Hepatocyte (in vitro differentiated cells): ENCODE measurements around the gene EIF4EBP3.

ENCODE experiments used
- EZH2 ChIP-seq: fragments of 200-600 bp; sonication (generic); IDR thresholded peaks from 2 replicates; pipeline ENCODE4 v1.6.1; 2016; ENCODE audit warnings: antibody characterized with exemption, mild to moderate bottlenecking, borderline replicate concordance
- TF ChIP-seq, protein P1 (sequence below): fragments of 200-600 bp; sonication (generic); IDR thresholded peaks from 2 replicates; pipeline ENCODE4 v1.5.1; 2016; ENCODE audit warnings: antibody characterized with exemption, mild to moderate bottlenecking; ENCODE audit not compliant: poor library complexity

DNA sequence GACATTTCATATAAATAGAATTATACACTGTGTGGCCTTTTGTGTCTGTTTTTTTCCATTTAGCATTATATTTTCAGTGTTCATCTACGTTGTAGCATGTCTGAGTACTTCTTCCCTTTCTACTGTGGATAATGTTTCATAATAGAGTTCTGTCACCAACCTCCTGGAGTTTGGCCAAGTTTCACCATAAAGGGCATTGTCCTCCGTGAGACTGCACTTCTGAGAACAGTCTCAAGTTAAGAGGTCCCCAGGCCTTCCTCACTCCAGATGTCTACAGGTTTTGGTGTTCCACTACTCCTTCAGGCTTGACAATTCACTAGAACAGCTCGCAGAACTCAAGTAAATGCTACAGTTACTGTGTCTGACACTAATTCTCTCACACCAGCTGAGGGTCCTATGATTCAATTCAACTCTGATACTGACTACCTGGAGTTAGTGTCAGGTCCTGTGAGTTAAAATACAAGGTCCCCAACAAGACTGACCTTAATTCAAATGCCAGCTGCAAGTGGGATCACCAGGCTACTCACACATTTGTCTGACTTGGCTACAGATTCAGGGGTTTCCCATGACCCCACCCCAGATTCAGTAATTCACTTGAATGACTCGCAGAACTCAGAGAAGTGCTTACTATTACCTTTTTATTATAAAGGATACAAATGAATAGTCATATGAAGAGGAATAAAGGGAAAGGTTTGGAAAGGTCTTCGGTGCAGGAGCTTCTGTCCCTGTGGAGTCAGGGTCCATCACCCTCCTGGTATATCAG is 48.3 kb downstream of the EIF4EBP3 start:
- TF ChIP-seq, protein P1, sequence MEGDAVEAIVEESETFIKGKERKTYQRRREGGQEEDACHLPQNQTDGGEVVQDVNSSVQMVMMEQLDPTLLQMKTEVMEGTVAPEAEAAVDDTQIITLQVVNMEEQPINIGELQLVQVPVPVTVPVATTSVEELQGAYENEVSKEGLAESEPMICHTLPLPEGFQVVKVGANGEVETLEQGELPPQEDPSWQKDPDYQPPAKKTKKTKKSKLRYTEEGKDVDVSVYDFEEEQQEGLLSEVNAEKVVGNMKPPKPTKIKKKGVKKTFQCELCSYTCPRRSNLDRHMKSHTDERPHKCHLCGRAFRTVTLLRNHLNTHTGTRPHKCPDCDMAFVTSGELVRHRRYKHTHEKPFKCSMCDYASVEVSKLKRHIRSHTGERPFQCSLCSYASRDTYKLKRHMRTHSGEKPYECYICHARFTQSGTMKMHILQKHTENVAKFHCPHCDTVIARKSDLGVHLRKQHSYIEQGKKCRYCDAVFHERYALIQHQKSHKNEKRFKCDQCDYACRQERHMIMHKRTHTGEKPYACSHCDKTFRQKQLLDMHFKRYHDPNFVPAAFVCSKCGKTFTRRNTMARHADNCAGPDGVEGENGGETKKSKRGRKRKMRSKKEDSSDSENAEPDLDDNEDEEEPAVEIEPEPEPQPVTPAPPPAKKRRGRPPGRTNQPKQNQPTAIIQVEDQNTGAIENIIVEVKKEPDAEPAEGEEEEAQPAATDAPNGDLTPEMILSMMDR: no peak
- TF ChIP-seq EZH2: no peak
